Immature natural killer cell (primary cell): ENCODE data around the gene JHY. TPM values are rescaled to one million over a fixed set of nuclear protein-coding genes. Genes with fewer than 3 reads are reported as not detected.
A peak's percentile ranks its signal among the peaks of the same experiment; 100 is the strongest.

Source experiments
- DNase-seq, 3 donors: peaks; one replicate each; pipeline ENCODE4 v3.0.0; 2022; ENCODE audit warnings: mixed read lengths in 1 of 3
- H3K27ac Mint-ChIP-seq, 6 donors: one replicate each; pipeline ENCODE4 v1.8.0; 2020; ENCODE audit warnings: mixed read lengths in 6 of 6, mild to moderate bottlenecking in 5 of 6, inconsistent platforms in 4 of 6, moderate library complexity in 3 of 6
- H3K27me3 Mint-ChIP-seq, 3 donors: one replicate each; pipeline ENCODE4 v1.8.0; 2020 to 2021; ENCODE audit warnings: low read depth in 3 of 3, mild to moderate bottlenecking in 3 of 3, mixed read lengths in 3 of 3, moderate library complexity in 3 of 3, inconsistent platforms in 1 of 3
- H3K36me3 Mint-ChIP-seq, 3 donors: one replicate each; pipeline ENCODE4 v1.8.0; 2020; ENCODE audit warnings: mixed read lengths in 3 of 3, inconsistent platforms in 2 of 3, mild to moderate bottlenecking in 2 of 3
- H3K4me1 Mint-ChIP-seq, 2 donors: one replicate each; pipeline ENCODE4 v1.8.0; 2020; ENCODE audit warnings: inconsistent platforms in 2 of 2, mild to moderate bottlenecking in 2 of 2, mixed read lengths in 2 of 2, moderate library complexity in 1 of 2
- H3K4me3 Mint-ChIP-seq, 5 donors: one replicate each; pipeline ENCODE4 v1.8.0; 2020; ENCODE audit warnings: mild to moderate bottlenecking in 5 of 5, mixed read lengths in 5 of 5, inconsistent platforms in 3 of 5, moderate library complexity in 3 of 5
- H3K9me3 Mint-ChIP-seq, 6 donors: one replicate each; pipeline ENCODE4 v1.8.0; 2020; ENCODE audit warnings: mild to moderate bottlenecking in 6 of 6, mixed read lengths in 6 of 6, inconsistent platforms in 4 of 6, moderate library complexity in 3 of 6
- polyA plus RNA-seq, 3 donors: library from polyadenylated mRNA; unstranded; fragments of 300-500 nt; fragmentation: Illumina TruSeq; gene quantifications; one replicate each; pipeline ENCODE4 v1.2.3, GENCODE V29; 2021

The JHY gene
- polyA plus RNA-seq, result 1 to 10 TPM; 1.6 to 3.3 (median 1.7) TPM

DNA sequence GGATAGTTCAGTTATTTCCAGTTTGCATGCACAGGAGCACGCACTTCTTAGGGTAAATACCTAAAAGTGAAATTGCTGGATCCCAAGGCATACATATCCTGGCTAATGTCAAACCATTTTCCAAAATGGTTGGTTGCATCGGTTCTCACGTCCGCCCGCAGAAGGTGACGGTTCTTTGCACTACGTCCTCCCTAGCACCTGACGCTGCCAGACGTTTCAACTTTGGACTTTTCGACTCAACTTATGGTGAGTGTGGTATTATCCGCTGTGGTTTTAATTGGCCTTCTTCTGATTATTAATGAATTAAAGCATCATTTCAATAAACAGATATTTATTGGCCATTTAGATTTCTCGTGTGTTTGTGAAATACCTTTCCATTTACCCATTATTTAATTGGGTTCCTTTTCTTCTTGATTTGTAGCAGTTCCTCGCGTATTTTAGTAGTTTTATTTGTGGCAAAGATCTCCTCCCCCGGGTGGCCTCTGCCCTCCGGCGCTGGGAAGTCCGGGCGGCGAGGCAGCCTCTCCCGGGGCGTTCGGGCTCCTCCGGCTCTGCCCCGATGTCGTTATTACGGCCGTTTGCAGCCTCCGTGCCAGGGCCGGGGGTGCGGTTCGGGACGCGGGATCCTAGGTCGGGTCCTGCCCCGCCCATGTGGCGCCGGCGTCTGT is at the start of gene JHY:
JHY (plus strand) TSS at position 571 of the 668 bp plus-strand sequence. CDS start 3,091 bp downstream, outside the sequence.
- DNase-seq, result no peak
- peaks cover 15 to 28% of the 10 kb centered on the region in 2 donors for H3K4me1 Mint-ChIP-seq
- peaks cover 0 to 4% (median 0%) of the 10 kb centered on the region in 3 donors for H3K36me3 Mint-ChIP-seq
- H3K27me3 Mint-ChIP-seq, result peaks cover 3 to 7% (median 5%) of the 10 kb centered on the region in 3 donors
- H3K9me3 Mint-ChIP-seq, result no peaks in the 10 kb centered on the region
- H3K27ac Mint-ChIP-seq, result peak within 1 kb of the TSS; percentile 54 to 89 (median 83)
- H3K4me3 Mint-ChIP-seq, result peak within 1 kb of the TSS; percentile 82 to 90 (median 85)

DNA sequence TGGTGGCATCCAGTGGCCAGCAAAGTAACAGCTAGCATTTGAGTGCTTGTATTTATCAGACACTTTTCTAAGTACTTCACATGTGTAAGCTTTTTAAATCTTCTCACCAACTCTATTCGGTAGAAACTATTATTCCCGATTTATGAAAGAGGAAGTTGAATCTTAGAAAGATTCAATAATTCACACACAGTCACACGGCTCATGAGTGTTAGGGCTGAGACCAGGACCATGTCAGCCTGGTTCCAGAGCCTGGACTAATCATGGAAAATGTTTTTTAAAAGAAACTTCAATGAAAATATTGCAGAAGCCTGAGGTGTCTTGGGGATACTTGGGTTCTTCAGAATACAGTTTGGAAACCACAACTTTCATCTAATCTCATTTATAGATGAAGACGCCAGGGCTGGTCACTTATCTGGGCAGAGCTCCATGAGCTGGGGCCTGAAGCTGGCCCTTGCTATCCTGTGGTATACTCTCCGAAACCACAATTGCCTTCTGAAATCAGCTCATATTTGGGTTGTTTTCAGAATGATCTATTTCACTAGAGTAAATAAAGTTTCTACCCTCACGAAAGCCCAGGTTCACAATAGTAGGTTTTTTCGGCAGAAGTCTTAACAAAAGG is 48.6 kb upstream of the JHY start:
- peaks cover 3 to 5% (median 4%) of the 10 kb centered on the region in 3 donors for H3K27me3 Mint-ChIP-seq
- H3K4me1 Mint-ChIP-seq, result peaks cover 50 to 77% of the 10 kb centered on the region in 2 donors
- no peaks in the 10 kb centered on the region for H3K36me3 Mint-ChIP-seq
- DNase-seq, result no peak
- H3K27ac Mint-ChIP-seq, result peak overlapping the region in 2 of 6 donors; percentile 9 to 44
- H3K4me3 Mint-ChIP-seq, result peak overlapping the region in 1 of 5 donors; percentile 14
- no peaks in the 10 kb centered on the region for H3K9me3 Mint-ChIP-seq

DNA sequence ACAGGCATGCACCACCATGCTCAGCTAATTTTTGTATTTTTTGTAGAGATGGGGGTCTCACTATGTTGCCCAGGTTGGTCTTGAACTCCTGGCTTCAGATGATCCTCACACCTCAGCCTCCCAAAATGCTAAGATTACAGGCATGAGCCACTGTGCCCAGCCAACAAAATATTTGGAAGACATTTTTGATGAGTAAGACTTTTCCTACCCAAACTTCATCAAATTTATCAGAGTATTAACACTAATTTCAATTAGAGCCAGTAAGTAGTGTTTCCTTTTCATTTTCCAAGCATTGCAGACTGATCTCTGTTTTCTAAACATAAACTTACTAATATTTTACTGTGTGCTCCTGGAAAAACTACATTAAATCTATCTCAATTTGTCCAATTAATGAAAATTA is 45.6 kb upstream of the JHY start:
- H3K27me3 Mint-ChIP-seq, result peaks cover 1 to 3% (median 2%) of the 10 kb centered on the region in 3 donors
- peak overlapping the region in 2 of 6 donors; percentile 9 to 17 for H3K27ac Mint-ChIP-seq

DNA sequence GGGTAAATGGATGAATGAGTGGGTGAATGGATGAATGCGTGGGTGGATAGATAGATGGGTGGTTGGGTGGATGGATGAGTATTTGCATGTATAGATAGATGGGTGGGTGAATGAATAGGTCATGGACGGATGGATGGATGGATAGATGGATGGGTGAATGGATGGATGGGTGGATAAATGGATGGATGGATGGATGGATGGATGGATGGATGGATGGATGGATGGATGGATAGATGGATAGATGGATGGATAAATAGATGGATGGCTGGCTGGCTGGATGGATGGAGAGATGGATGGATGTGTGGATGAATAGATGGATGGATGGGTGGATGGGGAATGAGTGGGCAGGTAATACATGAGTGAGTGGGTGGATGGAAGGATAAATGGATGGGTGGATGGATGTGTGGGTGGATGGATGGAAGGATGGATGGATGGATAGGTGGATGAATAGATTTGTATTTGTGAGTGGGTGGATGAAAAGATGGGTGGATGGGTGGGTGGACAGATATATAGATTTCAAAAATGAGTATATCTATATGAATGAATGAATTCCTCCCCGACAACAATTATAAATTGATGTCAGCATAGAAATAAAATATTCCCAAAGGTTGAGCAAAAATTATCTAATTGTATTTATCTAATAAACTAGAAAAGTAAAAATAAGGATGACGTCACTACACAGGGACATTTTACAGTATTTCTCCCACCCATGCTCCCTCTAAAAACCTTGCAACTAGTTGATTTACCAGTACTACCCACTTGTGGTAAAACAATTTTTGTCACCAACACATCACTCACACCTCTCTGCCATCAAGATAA is 44.8 kb upstream of the JHY start:
- Mint-ChIP-seq H3K4me3 (peak overlapping the region; percentile 57 to 82 (median 80)), H3K27ac (peak overlapping the region; percentile 66 to 88 (median 83))

More for the DNA sequence above, 45.6 kb upstream of the JHY start:
- no peaks in the 10 kb centered on the region for H3K9me3 Mint-ChIP-seq
- peaks cover 62 to 76% of the 10 kb centered on the region in 2 donors for H3K4me1 Mint-ChIP-seq
- no peaks in the 10 kb centered on the region for H3K36me3 Mint-ChIP-seq
- DNase-seq, result no peak
- H3K4me3 Mint-ChIP-seq, result peak overlapping the region in 2 of 5 donors; percentile 13 to 52

DNA sequence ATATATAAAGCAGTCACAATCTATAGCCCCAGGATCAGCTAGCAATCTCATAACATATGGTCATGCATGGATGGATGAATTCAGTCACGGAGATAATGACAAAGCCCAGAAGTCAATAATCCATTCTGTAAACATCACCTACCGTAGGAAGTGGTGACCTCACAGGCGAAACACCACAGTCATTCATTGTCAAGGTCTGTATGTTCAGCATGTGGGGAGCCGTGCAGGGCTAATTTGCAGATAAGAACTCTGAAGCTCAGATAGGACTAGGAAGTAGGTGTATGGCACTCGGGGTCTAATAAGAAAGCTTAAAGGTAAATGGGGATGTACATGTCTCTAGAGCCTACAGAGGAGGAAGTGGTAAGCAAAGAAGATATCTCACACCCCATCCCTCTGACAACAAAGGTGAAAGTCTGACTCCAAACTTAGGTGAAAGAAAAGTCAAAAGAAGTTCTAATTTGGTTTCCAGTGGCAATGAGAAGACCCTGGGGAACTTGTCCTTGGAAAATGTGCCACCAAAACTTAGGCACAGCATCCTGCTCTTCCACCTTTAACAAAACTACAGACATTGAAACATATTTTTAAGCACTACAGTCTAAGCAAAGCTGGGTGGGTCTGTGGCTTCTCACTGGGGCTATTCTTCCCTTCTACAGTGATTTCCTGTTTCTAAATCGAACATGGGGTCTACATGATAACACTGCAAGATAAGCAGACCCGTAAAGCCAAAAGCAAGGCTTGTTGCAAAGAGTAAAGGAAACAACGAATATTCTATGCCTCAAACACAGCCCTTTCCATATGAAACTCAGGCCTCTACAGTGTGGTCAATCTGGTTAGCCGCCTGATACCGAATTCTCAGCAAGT is 39.0 kb upstream of the JHY start:
- Mint-ChIP-seq H3K4me1 (peaks cover 76 to 82% of the 10 kb centered on the region in 2 donors), H3K9me3 (no peaks in the 10 kb centered on the region), H3K36me3 (peaks cover 3 to 6% (median 5%) of the 10 kb centered on the region in 3 donors), H3K27me3 (no peaks in the 10 kb centered on the region), H3K27ac (peak overlapping the region; percentile 69 to 94 (median 90)), H3K4me3 (peak overlapping the region; percentile 77 to 87 (median 78))
- DNase-seq, result peak; percentile 58 to 62 (median 58)

More for the DNA sequence above, 44.8 kb upstream of the JHY start:
- Mint-ChIP-seq H3K27me3 (peaks cover 1 to 3% (median 2%) of the 10 kb centered on the region in 3 donors), H3K9me3 (no peaks in the 10 kb centered on the region), H3K36me3 (no peaks in the 10 kb centered on the region), H3K4me1 (peaks cover 62 to 76% of the 10 kb centered on the region in 2 donors)
- no peak for DNase-seq

DNA sequence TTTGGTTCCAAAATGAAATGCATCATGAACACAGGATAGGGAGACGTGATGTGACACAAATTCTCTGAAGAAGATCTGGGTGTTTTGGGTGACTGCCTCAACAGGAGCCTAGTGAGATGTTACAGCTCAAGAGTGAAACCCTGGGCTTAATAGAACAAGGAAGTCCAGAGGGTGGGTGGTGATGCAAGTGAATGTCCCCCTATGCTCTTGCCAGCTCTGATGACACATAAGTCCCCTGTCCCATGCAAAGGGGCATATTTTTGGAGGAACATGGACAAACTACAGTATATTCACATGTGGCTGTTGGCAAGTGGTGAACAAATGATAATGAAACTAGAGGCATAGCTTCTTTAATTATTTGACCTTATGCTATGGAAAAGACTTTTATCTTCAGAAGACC is 35.1 kb upstream of the JHY start:
- H3K36me3 Mint-ChIP-seq, result peaks cover 5 to 12% (median 6%) of the 10 kb centered on the region in 3 donors
- peaks cover 91 to 100% of the 10 kb centered on the region in 2 donors for H3K4me1 Mint-ChIP-seq
- H3K9me3 Mint-ChIP-seq, result no peaks in the 10 kb centered on the region
- no peak for DNase-seq
- peak overlapping the region in 4 of 5 donors; percentile 23 to 59 (median 50) for H3K4me3 Mint-ChIP-seq
- H3K27me3 Mint-ChIP-seq, result peaks cover 0 to 1% (median 0%) of the 10 kb centered on the region in 3 donors
- H3K27ac Mint-ChIP-seq, result peak overlapping the region; percentile 11 to 78 (median 42)

DNA sequence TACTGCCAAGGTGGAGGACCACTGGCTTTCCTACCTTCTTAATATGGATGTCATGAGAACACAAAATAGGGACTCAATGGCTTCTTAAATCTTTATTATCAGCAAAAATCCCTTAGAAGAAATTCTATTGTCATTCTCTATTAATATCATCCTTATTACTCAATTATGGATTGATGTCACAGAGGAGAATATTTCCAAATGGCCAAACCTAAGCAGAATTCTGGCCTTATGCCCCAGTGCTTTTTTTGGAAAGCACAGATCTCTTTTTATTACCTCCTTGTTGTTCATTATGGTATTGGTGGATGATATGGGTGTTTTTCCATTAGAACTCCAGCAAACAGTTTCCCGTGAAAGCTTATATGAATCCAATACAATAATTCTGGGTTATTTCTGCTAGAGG is 34.4 kb upstream of the JHY start:
- Mint-ChIP-seq H3K27me3 (peaks cover 0 to 1% (median 0%) of the 10 kb centered on the region in 3 donors), H3K36me3 (peaks cover 5 to 12% (median 6%) of the 10 kb centered on the region in 3 donors), H3K27ac (peak overlapping the region in 4 of 6 donors; percentile 26 to 78 (median 50)), H3K9me3 (no peaks in the 10 kb centered on the region), H3K4me1 (peaks cover 87 to 99% of the 10 kb centered on the region in 2 donors), H3K4me3 (peak overlapping the region in 1 of 5 donors; percentile 52)
- no peak for DNase-seq

DNA sequence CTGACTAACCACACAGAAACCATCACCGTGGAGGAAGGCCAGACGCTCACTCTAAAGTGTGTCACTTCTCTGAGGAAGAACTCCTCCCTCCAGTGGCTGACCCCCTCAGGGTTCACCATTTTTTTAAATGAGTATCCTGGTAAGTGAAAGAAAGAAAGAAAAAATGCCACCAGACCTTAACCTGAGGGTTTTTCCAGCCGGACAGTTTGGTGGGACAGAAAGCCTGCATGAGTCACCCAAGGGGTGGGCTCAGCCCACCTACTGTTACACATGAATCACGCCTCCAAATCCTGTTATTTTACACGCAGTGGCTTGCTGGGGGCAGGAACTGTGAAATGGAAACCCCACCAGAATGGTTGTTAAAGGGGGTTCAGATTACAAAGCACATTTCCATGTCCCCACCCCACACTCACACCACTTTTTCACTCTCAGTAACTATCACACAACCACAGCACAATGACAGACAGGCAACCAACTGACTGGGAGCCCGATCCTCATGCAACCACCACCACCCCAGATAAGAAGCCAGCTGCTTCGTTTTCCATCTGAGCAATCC is 32.4 kb upstream of the JHY start:
- peak; percentile 53 to 65 (median 55) for DNase-seq
- peak overlapping the region; percentile 78 to 92 (median 88) for H3K27ac Mint-ChIP-seq
- peak overlapping the region; percentile 43 to 81 (median 61) for H3K4me3 Mint-ChIP-seq
- no peaks in the 10 kb centered on the region for H3K9me3 Mint-ChIP-seq
- peaks cover under 1 to 9% (median 1%) of the 10 kb centered on the region in 3 donors for H3K36me3 Mint-ChIP-seq
- H3K4me1 Mint-ChIP-seq, result peaks cover 73 to 85% of the 10 kb centered on the region in 2 donors
- peaks cover 0 to 1% (median 0%) of the 10 kb centered on the region in 3 donors for H3K27me3 Mint-ChIP-seq

DNA sequence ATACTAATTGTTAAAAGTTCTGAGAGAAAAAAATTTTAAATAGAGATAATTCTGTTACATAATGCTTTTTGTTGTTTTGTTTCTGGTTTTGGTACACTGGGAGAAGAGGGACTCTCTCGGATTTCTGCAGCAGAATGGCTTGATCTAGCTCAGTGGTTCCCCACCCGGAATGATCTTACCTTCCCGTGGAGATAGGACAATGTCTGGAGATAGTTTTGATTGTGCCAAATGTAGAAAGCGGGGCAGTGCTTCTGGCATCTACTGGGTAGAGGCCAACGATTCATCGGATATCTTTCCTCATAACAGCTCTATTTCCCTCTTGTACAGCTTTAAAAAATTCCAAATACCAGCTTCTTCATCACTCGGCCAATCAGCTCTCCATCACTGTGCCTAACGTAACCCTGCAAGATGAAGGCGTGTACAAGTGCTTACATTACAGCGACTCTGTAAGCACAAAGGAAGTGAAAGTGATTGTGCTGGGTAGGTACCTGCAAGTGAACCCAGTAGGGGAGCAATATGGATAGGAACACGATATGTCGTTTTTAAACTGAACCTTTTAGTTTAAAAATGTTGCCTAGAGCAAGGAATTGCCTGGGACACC is 31.1 kb upstream of the JHY start:
- H3K27ac Mint-ChIP-seq, result peak overlapping the region; percentile 25 to 86 (median 60)
- no peaks in the 10 kb centered on the region for H3K9me3 Mint-ChIP-seq
- peaks cover 0 to 2% (median 0%) of the 10 kb centered on the region in 3 donors for H3K27me3 Mint-ChIP-seq
- peaks cover 0 to 13% (median 0%) of the 10 kb centered on the region in 3 donors for H3K36me3 Mint-ChIP-seq
- DNase-seq, result no peak
- peaks cover 68 to 85% of the 10 kb centered on the region in 2 donors for H3K4me1 Mint-ChIP-seq
- H3K4me3 Mint-ChIP-seq, result peak overlapping the region; percentile 10 to 69 (median 41)

DNA sequence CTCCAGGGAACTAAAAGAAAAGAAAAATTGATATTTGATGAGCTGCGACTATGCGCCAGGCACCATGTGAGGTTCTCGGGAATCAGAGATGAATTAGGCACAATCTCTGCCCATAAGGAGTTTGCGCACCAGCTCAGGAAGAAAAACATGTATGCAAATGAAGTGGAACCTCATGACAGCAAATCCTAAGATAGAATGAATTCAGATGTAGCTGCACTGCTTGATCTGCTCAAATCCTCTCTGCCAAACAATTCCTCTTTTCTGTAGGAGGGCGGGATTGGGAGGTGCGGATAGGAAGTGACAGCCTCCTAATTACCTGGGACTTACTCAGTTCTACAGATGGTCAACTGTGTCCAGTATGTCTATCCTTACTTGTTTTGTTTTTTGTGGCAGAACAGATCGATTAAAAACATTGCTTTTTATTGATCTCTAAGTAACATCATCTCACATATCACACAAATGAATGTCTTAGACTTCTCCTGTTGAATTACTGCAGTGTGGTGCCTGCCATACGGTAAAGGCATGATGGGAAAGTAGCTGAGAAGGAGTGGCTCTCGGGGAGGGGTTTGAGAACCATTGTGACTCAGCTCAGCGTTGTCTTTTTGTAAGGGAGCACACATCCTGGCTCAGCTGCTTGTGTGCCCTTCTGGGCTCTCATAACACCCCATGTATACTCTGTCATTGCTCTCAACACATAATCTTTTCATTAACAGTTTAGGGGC is 30.3 kb upstream of the JHY start:
- no peak for DNase-seq
- peaks cover 0 to 5% (median 0%) of the 10 kb centered on the region in 3 donors for H3K27me3 Mint-ChIP-seq
- H3K4me1 Mint-ChIP-seq, result peaks cover 66 to 85% of the 10 kb centered on the region in 2 donors
- peak overlapping the region in 3 of 5 donors; percentile 31 to 69 (median 41) for H3K4me3 Mint-ChIP-seq
- H3K36me3 Mint-ChIP-seq, result peaks cover 0 to 13% (median 0%) of the 10 kb centered on the region in 3 donors
- H3K9me3 Mint-ChIP-seq, result no peaks in the 10 kb centered on the region
- H3K27ac Mint-ChIP-seq, result peak overlapping the region; percentile 25 to 86 (median 74)

DNA sequence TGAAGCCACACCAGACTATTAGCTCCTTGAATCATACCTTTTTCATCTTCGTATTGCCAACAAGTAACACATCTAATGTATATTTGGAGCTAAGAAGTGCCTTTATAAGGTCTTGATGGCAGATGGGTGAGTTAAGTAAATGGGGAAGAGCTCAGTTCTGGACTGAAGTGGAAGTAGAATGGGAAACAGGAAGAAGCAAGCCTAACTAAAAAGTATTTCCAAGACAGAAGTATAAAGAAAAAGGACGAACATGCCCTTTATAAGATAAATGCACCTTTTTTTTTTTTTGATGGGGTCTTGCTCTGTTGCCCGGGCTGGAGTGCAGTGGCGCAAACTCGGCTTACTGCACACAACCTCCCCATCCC is 29.8 kb upstream of the JHY start:
- H3K4me1 Mint-ChIP-seq, result peaks cover 61 to 85% of the 10 kb centered on the region in 2 donors
- peaks cover 0 to 13% (median 0%) of the 10 kb centered on the region in 3 donors for H3K36me3 Mint-ChIP-seq

More for the DNA sequence above, 29.8 kb upstream of the JHY start:
- no peaks in the 10 kb centered on the region for H3K9me3 Mint-ChIP-seq
- peak overlapping the region in 2 of 5 donors; percentile 31 to 36 for H3K4me3 Mint-ChIP-seq
- no peak for DNase-seq
- H3K27ac Mint-ChIP-seq, result peak overlapping the region in 4 of 6 donors; percentile 22 to 79 (median 65)
- peaks cover 0 to 5% (median 0%) of the 10 kb centered on the region in 3 donors for H3K27me3 Mint-ChIP-seq
